H1 (cell line): Measurements from ENCODE around the gene SHANK1. TPM values are rescaled to one million over a fixed set of nuclear protein-coding genes. Genes with fewer than 3 reads are reported as not detected.

Experiments
- ATF2 ChIP-seq: IDR thresholded peaks from 2 replicates; pipeline ENCODE4 v1.6.1; 2012; ENCODE audit warnings: low read length, inconsistent platforms
- FOSL1 ChIP-seq: IDR thresholded peaks from 2 replicates; pipeline ENCODE4 v1.6.1; 2011; ENCODE audit warnings: mild to moderate bottlenecking, low read depth, low read length, moderate library complexity; ENCODE audit not compliant: insufficient read depth
- GABPA ChIP-seq: IDR thresholded peaks from 2 replicates; pipeline ENCODE4 v1.6.1; 2011; ENCODE audit warnings: mild to moderate bottlenecking, low read length, moderate library complexity, borderline replicate concordance; ENCODE audit not compliant: insufficient read depth
- POLR2AphosphoS5 ChIP-seq: IDR thresholded peaks from 2 replicates; pipeline ENCODE4 v1.6.1; 2011; ENCODE audit warnings: low read depth, low read length
- TAF1 ChIP-seq: IDR thresholded peaks from 2 replicates; pipeline ENCODE4 v1.6.1; 2011; ENCODE audit warnings: mild to moderate bottlenecking, low read depth, low read length
- polyA plus RNA-seq, 7 experiments: library from polyadenylated mRNA; depleted of rRNA in 3 of 7; stranded (reverse) in 5 of 7; unstranded in 2 of 7; fragments of >200 nt in 5 of 7; fragments of 200-250 nt in 2 of 7; gene quantifications; 1 replicate in 5 of 7; 2 replicates in 1 of 7; 4 replicates in 1 of 7; pipeline versions ENCODE4 v1.2.1 to v1.2.3, GENCODE V29; 2011 to 2013; ENCODE audit warnings: missing spikeins in 2 of 7, mixed read lengths in 2 of 7
- total RNA-seq: library from RNA; stranded (reverse); fragmentation: NEBNext Ultra II Directional; extraction: Animal tissue kit (Norgen Biotek cat#: 25700); gene quantifications from 2 replicates; pipeline ENCODE4 v1.2.1, GENCODE V29; 2021

SHANK1 gene
- total and polyA plus RNA-seq, 2 of the 8 experiments (the other 6 are each of a cell fraction or from before 2014, with no cell fraction given), result 1.1 to 3.7 TPM

GRCh38 chr19:50661766-50662650, 57.6 kb downstream of the SHANK1 start (continued):
- no peak for TF ChIP-seq GABPA
- TF ChIP-seq ATF2, result no peak
- TF ChIP-seq FOSL1, result no peak
- TF ChIP-seq TAF1, result no peak
- no peak for TF ChIP-seq POLR2AphosphoS5
- TF ChIP-seq, all 59 proteins: peak for 0
